Measurements from ENCODE around the gene DIAPH2. TPM values are rescaled to one million over a fixed set of nuclear protein-coding genes. Genes with fewer than 3 reads are reported as not detected.
A peak's percentile ranks its signal among the peaks of the same experiment; 100 is the strongest.

Gene DIAPH2
- total RNA-seq, 1 donor from 2014 or later: 18.9 TPM

DNA sequence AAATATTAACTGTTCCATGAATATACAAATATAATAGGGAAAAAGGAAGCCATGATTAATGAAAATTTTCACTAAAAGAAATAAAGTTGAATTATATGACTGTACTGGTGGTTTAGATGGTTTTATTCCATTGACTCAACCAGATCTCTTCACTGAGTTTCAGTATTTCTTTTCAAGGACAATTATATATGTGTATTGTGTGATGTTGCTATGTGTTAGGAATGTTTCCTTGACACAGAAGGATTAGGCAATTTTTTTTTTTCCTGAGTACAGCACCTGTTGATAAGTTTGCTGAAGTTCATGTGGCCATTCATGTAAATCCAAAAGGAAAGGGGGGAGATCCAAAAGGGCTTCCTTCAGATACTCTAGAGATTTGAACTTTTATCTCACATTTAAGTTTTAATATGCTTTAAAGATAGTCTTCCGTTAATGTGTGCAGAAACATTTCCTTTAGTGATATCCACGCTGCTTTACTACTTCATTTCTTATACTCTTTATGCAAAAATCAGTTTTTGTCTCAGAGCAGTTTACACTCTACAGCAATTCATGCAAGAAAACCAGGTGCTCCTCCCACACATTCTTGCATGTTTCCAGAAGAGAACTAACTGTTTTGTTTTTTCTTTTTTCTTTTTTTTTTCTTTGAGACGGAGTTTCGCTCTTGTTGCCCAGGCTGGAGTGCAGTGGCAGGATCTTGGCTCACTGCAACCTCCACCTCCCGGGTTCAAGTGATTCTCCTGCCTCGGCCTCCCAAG is 448.2 kb downstream of the DIAPH2 start:
- Mint-ChIP-seq H3K27ac (no peak overlapping the region), H3K27me3 (no peaks in the 10 kb centered on the region), H3K4me3 (no peak overlapping the region), H3K9me3 (peaks cover 4% of the 10 kb centered on the region), H3K4me1 (ENCODE audit: unreplicated experiment) (peaks cover 19% of the 10 kb centered on the region), H3K36me3 (no peaks in the 10 kb centered on the region)
- TF ChIP-seq, protein P1, sequence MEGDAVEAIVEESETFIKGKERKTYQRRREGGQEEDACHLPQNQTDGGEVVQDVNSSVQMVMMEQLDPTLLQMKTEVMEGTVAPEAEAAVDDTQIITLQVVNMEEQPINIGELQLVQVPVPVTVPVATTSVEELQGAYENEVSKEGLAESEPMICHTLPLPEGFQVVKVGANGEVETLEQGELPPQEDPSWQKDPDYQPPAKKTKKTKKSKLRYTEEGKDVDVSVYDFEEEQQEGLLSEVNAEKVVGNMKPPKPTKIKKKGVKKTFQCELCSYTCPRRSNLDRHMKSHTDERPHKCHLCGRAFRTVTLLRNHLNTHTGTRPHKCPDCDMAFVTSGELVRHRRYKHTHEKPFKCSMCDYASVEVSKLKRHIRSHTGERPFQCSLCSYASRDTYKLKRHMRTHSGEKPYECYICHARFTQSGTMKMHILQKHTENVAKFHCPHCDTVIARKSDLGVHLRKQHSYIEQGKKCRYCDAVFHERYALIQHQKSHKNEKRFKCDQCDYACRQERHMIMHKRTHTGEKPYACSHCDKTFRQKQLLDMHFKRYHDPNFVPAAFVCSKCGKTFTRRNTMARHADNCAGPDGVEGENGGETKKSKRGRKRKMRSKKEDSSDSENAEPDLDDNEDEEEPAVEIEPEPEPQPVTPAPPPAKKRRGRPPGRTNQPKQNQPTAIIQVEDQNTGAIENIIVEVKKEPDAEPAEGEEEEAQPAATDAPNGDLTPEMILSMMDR (conservative IDR thresholded peaks at IDR 0.05): no peak
- DNase-seq (ENCODE audit: extremely low spot score, unreplicated experiment): no peak

DNA sequence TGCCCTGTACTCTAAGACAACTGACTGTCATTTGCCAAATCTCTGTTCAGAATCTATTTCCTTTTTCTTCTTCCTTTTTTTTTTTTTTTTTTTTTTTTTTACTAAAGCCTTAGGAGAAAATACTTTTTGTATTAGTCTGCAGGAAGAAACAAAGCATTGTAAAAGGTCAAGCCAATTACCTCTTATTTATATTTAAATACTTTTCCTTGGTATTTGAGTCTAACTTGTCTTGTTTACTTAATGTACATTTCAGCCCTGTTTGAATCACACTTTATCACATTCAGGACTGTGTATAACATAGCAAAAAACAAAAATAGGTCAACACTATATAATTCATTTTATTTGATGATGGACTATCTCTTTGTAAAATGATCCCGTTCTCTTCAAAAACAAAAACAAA is 461.3 kb downstream of the DIAPH2 start:
- TF ChIP-seq, protein P1 (conservative IDR thresholded peaks at IDR 0.05): no peak
- DNase-seq (ENCODE audit: extremely low spot score, unreplicated experiment): no peak
- Mint-ChIP-seq H3K9me3 (peaks cover 4% of the 10 kb centered on the region), H3K27ac (peak overlapping the region; percentile 32), H3K27me3 (no peaks in the 10 kb centered on the region), H3K36me3 (peaks cover 9% of the 10 kb centered on the region), H3K4me3 (no peak overlapping the region), H3K4me1 (ENCODE audit: unreplicated experiment) (no peaks in the 10 kb centered on the region)

DNA sequence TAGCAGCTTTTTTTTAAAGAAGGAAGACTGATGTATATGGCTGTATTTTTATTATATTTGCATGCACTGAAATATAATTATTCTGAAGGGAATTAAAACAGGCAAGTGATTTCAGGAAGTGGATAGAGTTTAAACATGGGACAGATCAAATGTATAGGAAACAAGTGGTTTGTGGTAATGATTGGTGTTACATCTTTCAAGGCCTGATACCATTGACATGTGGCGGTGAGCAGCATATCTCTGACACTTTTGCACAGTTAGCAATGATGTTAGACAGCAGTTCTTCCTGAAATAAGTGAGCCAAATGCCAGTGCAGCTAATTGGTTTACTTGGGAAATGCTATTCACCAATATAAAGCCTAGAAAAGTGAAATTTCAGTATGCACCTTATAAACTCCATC is 471.2 kb downstream of the DIAPH2 start:
- Mint-ChIP-seq H3K9me3 (peaks cover 5% of the 10 kb centered on the region), H3K36me3 (peaks cover 6% of the 10 kb centered on the region), H3K4me1 (ENCODE audit: unreplicated experiment) (peaks cover 13% of the 10 kb centered on the region), H3K27ac (no peak overlapping the region), H3K27me3 (no peaks in the 10 kb centered on the region), H3K4me3 (no peak overlapping the region)
- no peak for DNase-seq (ENCODE audit: extremely low spot score, unreplicated experiment)
- TF ChIP-seq, protein P1 (conservative IDR thresholded peaks at IDR 0.05): no peak

DNA sequence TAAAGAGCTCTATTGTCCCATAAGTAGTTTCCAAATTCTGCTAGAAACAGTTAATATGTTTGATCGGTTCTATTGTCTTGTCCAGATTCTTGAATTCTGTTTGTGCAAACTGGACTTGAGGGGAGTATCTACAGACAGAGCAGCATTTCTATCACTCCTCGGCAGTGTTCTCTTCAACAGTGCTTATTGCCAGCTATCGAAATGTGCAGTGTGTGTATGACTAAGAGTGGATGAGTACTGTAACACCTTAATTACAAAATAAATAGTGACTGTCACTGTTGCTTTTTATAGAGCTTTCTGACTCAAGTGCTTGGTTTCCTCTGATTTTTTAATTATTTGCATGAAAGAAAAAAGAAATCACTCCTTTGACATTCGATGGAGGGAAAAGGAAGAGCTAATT is 473.6 kb downstream of the DIAPH2 start:
- peaks cover 13% of the 10 kb centered on the region for H3K4me1 Mint-ChIP-seq (ENCODE audit: unreplicated experiment)
- no peak overlapping the region for H3K4me3 Mint-ChIP-seq
- no peaks in the 10 kb centered on the region for H3K36me3 Mint-ChIP-seq
- no peaks in the 10 kb centered on the region for H3K9me3 Mint-ChIP-seq
- H3K27ac Mint-ChIP-seq: no peak overlapping the region
- TF ChIP-seq, protein P1 (conservative IDR thresholded peaks at IDR 0.05): no peak
- no peaks in the 10 kb centered on the region for H3K27me3 Mint-ChIP-seq
- DNase-seq (ENCODE audit: extremely low spot score, unreplicated experiment): no peak

DNA sequence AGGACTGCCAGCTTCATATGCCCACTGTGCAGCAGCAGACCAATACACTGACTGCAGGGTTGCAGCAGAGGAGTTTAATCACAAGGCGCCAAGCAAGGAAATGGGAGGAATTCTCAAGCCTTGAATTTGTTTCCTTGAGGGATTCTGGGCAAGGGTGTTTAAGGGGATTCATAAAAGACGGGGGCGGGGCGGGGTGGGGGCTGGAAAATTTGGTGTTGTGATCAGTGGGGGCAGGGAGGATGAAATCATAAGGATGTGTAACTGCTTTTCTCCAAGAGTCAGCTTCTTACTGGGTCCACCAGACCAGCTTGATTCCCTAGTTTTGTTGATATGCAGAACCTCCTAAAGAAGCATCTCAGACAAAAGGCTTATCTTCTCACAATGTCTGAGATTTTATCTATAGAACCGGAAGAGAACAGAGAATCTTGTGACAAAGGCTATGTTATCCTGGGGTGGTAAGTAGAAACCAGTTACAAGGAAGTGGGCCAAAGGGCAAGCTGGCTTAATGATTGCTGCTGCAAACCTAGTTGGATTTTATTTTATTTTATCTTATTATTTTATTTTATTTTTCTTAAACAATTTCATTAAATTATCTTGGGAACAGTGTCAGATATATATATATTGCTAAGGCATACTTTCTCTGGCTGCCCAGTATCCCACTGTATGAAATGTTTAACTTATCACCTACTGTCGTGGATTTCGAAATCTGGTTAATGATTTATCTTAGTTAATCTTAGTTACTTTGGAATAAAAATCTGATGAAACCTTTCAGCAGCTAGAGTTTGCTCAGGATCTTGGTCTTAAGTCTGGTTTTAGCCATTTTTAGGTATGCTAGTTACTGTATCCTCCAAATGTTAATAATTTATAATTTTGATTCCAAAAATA is 475.5 kb downstream of the DIAPH2 start:
- Mint-ChIP-seq H3K27me3 (no peaks in the 10 kb centered on the region), H3K4me1 (ENCODE audit: unreplicated experiment) (peaks cover 13% of the 10 kb centered on the region), H3K27ac (peak overlapping the region; percentile 63), H3K9me3 (no peaks in the 10 kb centered on the region), H3K36me3 (no peaks in the 10 kb centered on the region), H3K4me3 (no peak overlapping the region)
- TF ChIP-seq, protein P1 (conservative IDR thresholded peaks at IDR 0.05): no peak
- DNase-seq (ENCODE audit: extremely low spot score, unreplicated experiment): no peak

Measured in type B pancreatic cell (in vitro differentiated cells).